Measurements from ENCODE around the gene LAMC1. TPM values are rescaled to one million over a fixed set of nuclear protein-coding genes. Genes with fewer than 3 reads are reported as not detected.
"Not testable (repeated sequence)": the region's sequence is repeated elsewhere in the genome, so short reads cannot be mapped to it uniquely, and the experiment has no call there.

The LAMC1 gene
- total RNA-seq, 1 experiment from 2014 or later, result 138 TPM

DNA sequence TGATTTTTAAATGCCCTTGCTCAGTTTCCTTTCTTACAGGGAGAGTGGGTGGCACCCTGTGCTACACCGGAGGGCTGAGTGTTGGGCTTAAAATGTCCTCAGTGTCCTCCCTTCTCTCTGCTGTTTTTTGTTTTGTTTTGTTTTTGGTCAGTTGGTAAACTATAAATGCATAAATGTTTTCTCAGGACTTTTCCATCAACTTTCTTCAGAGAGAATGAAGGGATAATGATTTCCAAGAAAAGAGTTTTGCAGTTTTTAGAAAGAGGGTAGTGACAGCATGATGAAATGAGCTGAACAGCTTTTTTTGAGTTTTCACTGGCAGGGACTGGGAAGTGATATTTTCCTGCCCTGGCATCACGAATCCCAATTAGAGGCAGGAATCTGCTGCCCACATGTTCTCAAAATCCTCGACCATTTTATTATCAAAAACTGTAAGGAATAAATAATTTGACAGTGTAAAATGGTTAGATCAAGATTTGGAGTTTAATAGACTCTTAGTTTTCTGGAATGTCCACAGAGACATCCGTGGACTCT lies 15.2 kb downstream of the LAMC1 start:
- in situ Hi-C loops (cut with HindIII; ENCODE audit: low pct_unique_long_range_greater_than_20kb, low sequenced_read_pairs), result no loop called here
- no peak for DNase-seq (ENCODE audit: low read depth)

DNA sequence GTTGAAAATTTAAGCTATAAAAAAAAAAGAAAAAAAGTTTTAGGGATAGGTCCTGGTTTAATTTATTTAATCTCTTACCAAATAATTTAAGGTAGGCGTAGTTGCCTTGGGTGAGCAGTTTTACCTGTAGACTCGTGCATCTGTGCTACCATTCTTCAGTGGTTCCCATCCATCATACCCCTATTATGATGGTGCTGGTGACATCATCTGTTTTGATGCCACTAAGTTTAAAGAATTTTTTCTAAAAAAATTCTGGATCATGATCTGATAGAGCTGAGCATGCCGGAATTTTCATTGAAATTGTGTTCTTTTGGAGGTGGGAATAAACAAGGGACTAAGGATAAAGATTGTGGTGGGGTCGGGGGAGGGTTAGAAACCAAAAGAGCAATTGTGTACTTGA lies 15.7 kb downstream of the LAMC1 start:
- in situ Hi-C loops (cut with HindIII; ENCODE audit: low pct_unique_long_range_greater_than_20kb, low sequenced_read_pairs), result no loop called here
- no peak for DNase-seq (ENCODE audit: low read depth)

DNA sequence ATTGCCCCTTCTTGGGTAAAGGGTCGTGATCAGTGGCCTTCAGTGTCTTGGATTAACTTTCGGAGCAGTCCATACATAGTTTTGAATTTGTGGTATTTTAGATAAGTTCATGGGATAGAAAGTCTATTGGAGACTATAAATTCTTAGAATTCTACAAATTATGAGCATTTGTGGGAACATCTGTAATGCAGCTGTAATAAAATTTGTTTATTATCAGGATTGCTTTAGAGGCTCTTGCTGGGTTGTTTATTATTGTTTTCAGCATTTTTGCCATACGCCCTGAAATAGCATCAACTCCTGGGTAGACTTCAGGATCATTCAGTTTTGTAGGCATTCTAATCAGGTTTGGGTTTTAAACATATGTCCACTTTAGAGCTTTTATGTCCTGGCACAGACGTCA lies 16.1 kb downstream of the LAMC1 start:
- in situ Hi-C loops (cut with HindIII; ENCODE audit: low pct_unique_long_range_greater_than_20kb, low sequenced_read_pairs), result no loop called here
- DNase-seq (ENCODE audit: low read depth), result no peak

DNA sequence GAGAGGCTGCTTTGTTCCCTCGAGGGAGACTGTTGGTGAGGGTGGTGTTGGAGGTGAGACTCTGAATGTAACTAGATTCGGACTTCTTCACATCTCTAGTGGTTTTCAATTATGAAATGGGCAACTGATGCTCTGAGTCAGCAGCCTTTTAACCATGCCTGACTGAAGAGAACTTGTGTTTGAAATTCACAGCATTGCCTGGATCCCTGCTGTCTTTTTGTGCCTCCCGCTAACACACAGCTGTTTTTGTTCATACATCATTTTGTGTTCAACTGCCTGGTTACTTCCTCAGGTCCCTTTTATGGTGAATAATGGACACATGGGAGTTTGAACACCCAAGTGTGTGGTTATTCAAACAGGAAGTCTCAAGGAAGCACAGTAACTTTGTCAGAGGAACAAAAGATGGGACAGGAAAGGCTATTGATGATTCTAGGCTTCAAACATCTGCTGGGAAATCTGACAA lies 16.8 kb downstream of the LAMC1 start:
- in situ Hi-C loops (cut with HindIII; ENCODE audit: low pct_unique_long_range_greater_than_20kb, low sequenced_read_pairs), result no loop called here
- DNase-seq (ENCODE audit: low read depth), result peak; percentile 58

DNA sequence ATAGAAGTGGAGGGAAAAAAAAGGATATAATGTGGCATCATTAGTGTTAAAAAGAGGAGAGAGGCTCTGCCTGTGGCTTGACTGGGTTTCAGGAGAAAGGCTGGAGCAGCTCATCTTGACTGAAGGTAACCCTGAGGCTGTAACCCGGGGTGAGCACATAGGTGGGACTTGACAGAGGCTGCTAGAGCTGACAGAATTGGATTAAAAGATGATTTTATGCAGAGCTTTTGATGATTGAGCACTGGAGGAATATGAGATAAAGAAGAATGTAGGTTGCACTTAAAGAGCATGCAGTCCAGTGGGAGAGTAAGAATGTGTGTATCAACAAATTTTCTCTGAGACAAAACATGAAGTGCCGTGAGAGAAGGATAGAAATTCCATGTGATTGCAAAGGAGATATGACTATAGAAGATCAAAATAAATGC lies 17.3 kb downstream of the LAMC1 start:
- in situ Hi-C loops (cut with HindIII; ENCODE audit: low pct_unique_long_range_greater_than_20kb, low sequenced_read_pairs), result no loop called here
- no peak for DNase-seq (ENCODE audit: low read depth)

DNA sequence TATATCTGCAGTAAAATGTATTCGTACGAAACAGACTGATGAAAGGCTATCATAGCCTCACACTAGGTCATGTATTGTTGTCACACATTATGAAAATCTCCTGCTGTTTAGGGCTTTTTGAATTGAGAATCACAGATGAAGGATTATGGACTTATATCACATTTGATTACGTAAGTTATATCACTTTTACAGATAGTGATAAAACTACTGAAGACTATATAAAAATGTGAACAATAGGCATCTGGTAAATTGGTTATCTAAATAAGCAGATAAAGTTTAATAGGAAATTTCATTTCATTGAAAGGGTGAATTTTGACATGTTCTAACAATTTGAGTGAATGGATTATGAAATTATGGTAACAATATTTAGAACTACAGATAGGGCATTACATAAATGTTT lies 20.0 kb downstream of the LAMC1 start:
- in situ Hi-C loops (cut with HindIII; ENCODE audit: low pct_unique_long_range_greater_than_20kb, low sequenced_read_pairs), result no loop called here
- DNase-seq (ENCODE audit: low read depth), result no peak

DNA sequence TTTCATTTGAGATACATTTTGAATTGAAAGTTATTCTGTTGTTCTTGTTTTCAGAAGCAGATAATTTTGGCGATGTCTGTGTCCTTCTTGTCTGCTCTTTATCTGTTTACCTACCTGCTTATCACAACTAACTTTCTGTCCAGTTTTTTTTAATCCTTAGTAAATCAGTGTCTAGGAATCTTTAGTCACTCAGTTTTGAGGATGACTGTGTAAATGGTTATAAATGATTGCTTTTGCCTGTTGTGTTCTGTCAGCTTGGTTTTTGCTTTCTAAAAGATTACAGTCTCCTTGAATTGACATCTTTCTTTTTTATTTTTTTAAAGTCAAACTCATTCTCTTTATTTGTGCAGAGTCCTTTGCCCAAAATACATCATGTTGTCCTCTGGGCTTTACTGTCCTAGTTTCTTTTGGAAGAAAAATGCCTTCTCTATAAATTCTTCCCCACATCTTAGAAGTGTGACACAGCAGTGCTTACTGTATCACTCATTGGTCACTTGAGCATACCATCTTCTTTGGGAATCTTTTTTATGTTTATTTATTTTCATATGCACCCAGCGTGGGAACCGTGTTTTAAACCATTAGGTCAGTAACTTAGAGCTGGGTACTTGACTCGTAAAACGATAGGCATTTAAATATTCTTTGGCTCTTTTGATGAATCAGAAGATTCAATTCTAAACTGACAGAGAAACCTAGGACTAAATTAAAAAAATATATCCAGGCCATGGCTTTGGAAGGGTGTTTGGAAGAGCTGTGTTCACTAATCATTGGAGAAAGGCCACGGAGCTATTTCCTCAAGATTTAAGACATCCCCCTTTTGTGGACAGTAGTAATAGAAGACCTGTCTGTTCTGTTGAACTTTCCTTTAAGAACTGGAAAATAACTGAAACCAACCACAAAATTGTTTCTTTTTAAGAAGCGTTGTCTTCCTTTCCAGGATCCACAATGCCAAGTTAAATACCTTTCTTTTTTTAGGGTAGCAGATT lies 20.9 kb downstream of the LAMC1 start:
- in situ Hi-C loops (cut with HindIII; ENCODE audit: low pct_unique_long_range_greater_than_20kb, low sequenced_read_pairs), result no loop called here
- DNase-seq (ENCODE audit: low read depth), result peak; percentile 90

DNA sequence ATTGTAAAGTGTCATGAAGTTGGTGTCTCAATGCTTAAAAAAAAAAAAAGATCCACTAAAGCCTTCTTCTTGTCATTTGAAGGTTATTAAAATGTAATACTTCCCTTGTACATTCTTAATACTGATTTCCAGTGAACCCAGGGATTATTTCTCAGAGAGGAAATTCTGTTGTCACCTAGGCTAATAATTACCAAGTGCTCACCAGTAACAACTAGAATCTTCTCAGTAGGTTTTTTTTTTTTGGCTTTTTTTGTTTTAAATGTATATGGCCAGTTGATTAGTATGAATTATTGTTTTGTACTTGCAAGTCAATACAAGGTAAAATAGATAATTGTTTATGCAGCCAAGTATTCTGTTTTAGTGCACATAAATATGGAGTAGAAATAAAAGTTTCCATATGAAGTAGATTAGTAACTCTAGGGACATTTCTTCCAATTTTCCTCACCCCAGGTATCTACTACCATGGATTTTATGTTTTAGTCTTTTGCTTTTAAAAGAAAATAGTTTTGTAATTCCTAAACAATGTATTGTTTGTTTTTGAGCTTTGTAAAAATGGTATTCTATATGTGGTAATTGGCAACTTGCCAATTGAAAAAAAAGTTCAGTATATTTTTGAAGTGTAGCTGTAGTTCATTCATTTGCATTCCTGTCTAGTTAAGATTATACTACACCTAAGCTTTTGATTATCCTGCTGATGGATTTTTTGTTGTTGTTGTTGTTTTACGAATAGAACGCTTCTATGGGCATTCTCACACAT lies 21.9 kb downstream of the LAMC1 start:
- DNase-seq (ENCODE audit: low read depth), result no peak
- in situ Hi-C loops (cut with HindIII; ENCODE audit: low pct_unique_long_range_greater_than_20kb, low sequenced_read_pairs), result no loop called here

DNA sequence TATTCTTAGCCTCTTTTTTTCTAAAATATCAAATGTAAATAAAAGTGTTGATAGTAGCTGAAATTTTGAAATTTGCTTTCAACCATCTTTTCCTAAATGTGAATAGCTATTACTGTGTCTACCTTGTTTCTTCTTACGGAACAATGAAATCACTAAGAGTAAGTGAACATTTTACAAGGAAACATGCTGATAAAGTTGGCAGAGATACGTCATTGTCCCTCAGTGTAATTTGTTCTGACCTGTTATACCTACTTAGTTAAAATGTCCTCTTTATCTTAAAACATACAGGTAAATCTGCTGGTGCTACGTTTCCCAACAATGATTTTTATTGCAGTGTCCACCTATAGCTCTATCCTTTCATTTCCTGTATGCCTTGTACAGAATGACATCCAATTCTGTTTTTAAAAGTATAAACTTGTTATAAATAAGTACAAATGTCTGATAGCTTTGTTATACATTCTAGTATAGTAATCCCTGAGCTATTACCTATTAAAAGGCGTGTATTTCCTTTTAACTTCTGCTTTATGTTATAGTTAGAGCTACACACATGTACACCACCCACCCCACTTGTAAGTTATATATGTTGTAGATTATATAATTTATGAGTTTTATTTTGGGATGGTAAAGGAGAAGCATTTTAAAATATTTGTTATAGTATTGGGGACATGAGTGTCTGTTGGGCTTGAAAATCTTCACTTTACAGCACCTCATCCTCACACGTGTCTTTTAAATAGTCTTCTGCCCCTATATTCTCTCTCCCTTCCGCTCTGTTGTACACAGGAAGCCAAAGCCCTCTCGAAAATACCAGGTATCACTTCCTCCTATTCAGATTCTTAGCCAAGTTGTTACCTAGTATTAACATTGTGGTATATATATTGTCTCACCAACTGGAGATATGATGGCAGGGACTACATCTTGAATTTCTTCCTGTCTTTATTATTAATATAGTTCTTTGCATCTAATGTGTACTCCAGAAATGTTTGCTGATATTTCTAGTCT lies 25.2 kb downstream of the LAMC1 start:
- no peak for DNase-seq (ENCODE audit: low read depth)
- in situ Hi-C loops (cut with HindIII; ENCODE audit: low pct_unique_long_range_greater_than_20kb, low sequenced_read_pairs), result no loop called here

DNA sequence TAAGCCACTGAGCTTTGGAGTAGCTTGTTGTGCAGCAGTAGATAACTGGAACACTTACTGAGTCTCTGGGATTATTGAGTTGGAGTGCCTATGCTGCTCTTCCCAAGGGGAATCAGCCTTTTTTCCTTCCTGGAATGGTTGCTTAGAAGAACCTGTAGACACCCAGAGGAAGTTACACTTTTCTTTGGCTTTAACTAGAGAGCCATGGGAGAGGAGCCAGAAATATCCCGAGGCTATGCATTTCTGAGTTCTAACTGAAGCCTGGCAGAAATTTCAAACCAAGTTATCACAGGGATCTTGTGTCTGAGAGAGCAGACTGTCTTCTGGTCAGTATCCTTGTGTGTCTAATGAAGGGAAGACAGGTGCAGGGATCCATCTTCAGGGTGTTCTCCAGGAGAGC lies 28.3 kb downstream of the LAMC1 start:
- DNase-seq (ENCODE audit: low read depth), result no peak
- in situ Hi-C loops (cut with HindIII; ENCODE audit: low pct_unique_long_range_greater_than_20kb, low sequenced_read_pairs), result no loop called here

DNA sequence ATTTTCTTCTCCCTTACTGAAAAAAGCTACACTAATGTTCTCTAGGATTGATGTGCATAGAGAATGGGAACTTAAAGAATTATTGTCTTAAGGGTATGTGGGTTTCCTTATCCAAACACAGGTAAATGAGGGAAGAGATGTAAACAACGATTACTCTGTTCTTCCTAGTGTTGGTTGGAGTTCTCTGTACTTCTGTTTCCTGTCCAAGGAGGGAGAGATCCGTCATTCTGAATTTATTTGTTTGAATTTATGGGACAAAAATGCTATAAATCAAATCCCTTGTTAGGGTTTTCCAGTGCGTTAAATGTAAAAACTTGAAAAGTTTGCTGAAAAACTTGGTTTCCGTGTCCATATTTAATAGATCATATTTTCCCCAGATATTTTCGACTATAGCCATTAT lies 29.6 kb downstream of the LAMC1 start:
- in situ Hi-C loops (cut with HindIII; ENCODE audit: low pct_unique_long_range_greater_than_20kb, low sequenced_read_pairs), result no loop called here
- DNase-seq (ENCODE audit: low read depth), result no peak

DNA sequence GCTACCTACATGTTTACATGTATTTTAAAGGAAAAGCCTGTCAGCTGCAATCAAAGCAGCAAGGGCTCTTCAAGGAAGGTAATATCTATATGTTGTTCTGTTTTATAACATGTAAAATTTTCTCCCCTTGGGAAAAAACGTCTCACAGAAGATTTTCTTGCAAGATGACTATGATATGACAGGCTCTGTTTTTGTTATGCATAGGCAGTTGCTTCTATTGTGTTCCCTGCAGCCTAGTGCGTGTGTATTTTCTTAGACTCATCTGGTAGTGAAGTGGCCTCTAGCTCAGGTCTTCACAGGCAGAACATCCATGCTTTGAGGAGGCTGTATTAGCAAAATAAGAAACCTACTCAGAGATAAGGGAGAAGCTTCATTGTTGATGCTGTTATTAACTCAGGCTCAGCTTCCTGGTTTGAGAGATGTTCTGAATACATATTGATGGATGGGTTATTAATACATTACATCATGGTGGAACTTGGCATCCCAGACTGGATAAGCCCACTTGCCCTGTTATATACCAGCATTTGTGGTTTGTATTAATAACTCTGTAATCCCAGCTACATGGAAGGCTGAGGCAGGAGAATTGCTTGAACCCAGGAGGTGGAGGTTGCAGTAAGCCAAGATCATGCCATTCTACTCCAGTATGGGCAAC lies 35.8 kb downstream of the LAMC1 start:
- in situ Hi-C loops (cut with HindIII; ENCODE audit: low pct_unique_long_range_greater_than_20kb, low sequenced_read_pairs), result no loop called here
- DNase-seq (ENCODE audit: low read depth), result no peak

DNA sequence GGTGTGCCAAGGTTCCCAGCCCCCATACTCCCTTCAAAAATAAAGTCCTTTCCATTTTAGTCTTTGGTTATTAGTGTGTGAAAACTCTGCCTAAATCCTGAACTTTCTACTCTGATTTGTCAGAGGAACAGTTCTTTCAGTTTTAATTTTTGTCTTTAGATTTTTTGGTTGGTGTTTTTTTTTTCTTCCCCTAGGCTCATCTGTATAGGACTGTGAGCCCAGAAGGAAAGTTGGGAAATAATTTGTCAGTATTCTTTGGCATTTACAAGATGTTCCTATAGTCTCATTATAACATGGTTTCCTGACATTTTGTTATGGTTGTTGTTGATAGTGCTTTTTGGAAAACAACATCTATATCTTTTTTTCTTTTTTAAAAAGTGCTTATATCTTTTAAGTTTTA lies 38.0 kb downstream of the LAMC1 start:
- in situ Hi-C loops (cut with HindIII; ENCODE audit: low pct_unique_long_range_greater_than_20kb, low sequenced_read_pairs), result no loop called here
- no peak for DNase-seq (ENCODE audit: low read depth)

DNA sequence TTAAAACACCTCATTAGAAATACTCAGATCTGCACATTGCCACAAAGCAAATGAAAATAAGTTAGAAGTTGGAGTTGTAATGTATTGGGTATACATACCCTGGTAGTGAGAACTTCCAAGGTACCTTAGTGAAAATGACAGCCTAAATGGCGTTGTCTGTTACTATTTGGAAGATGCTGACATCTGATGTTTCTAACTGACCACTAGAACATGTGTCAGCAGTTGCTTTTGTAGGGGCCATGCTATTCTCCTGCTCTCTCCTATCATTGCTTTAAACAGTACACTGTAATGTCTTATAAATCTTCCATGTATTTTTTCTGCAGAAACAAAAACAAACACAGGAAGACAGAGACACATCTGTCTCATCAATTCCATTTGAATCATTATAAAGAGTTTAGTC lies 40.1 kb downstream of the LAMC1 start:
- no peak for DNase-seq (ENCODE audit: low read depth)
- in situ Hi-C loops (cut with HindIII; ENCODE audit: low pct_unique_long_range_greater_than_20kb, low sequenced_read_pairs), result no loop called here

DNA sequence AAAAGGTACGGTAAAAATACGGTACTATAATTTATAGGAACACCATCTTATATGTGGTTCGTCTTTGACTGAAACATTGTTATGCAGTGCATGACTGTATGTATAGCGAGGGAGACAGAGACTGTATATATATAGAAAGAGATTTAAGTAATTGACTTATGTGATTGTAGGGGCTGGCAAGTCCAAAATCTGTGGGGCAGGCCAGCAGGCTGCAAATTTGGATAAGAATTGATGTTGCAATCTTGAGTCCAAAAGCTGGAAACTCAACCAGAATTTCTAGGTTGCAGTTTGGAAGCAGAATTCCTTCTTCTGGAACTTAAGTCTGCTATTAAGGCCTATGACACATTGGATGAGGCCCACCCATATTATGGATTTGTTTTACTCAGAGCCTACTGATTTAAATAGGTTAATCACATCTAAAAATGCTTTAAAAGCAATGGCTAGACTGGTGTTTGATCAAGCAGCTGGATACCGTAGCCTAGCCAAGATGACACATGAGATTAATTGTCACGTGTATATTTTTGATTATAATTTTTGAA lies 42.0 kb downstream of the LAMC1 start:
- DNase-seq (ENCODE audit: low read depth), result no peak
- in situ Hi-C loops (cut with HindIII; ENCODE audit: low pct_unique_long_range_greater_than_20kb, low sequenced_read_pairs), result no loop called here

DNA sequence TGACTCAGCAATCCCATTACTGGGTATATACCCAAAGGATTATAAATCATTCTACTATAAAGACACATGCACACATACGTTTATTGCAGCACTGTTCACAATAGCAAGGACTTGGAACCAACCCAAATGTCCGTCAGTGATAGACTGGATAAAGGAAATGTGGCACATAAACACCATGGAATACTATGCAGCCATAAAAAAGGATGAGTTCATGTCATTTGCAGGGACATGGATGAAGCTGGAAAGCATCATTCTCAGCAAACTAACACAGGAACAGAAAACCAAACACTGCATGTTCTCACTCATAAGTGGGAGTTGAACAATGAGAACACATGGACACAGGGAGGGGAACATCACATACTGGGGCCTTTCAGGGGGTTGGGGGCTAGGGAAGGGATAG lies 43.2 kb downstream of the LAMC1 start:
- DNase-seq (ENCODE audit: low read depth); in situ Hi-C loops (cut with HindIII; ENCODE audit: low pct_unique_long_range_greater_than_20kb, low sequenced_read_pairs): not testable (repeated sequence)

DNA sequence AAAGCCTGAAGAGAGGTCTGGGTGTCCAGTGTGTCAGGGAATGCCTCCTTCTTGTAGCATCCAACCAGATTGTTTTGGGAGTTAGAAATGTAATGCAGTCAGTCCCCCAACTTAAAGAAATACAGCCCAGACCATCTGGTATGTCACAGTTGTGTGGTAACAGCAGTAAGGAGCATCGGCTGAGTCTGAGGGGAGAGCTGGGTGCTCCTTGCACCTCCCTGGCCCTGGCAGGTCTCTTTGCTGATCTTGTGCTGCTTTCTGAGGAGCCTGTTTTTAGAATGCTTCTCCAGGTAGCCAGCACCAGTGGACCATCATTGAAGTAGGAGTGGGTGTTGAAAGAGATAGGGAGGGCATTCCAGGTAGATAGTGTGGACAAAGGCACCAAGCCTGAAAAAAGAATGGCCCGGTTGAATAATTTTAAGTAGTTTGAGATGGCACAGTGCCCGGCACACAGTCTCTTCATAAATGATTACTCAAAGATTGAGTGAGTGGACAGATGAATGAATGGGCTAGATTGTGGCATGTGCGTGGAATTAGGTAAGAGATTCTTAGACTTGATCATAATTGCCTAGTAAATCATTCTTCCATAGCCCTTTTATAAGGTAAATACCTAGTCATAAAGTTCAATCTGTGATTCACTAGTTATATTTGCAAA lies 46.5 kb downstream of the LAMC1 start:
- in situ Hi-C loops (cut with HindIII; ENCODE audit: low pct_unique_long_range_greater_than_20kb, low sequenced_read_pairs), result no loop called here
- peak; percentile 90 for DNase-seq (ENCODE audit: low read depth)

Data from Caki2 (cell line).